Astrocyte (in vitro differentiated cells and primary cell): ENCODE results near the gene SPATA1. TPM values are rescaled to one million over a fixed set of nuclear protein-coding genes. Genes with fewer than 3 reads are reported as not detected.
A peak's percentile ranks its signal among the peaks of the same experiment; 100 is the strongest.

Source experiments
- DNase-seq: peaks from one replicate; pipeline ENCODE4 v3.0.0-alpha.2; 2010; ENCODE audit warnings: low read depth
- FAIRE-seq: peaks from 2 replicates; lab custom pipeline; 2011; peaks lifted over from hg19 to GRCh38; lab: Jason Lieb, UNC
- H2AFZ ChIP-seq: 2 replicates; pipeline ENCODE4 v1.6.0; 2012; ENCODE audit warnings: low read depth, low read length, inconsistent platforms
- H3K27ac ChIP-seq: 2 replicates; pipeline ENCODE4 v1.5.1; 2011; ENCODE audit warnings: low read depth, low read length, inconsistent platforms
- H3K27me3 ChIP-seq: 2 replicates; pipeline ENCODE4 v1.6.0; 2011; ENCODE audit warnings: low read length, inconsistent platforms; ENCODE audit not compliant: insufficient read depth
- H3K36me3 ChIP-seq: 2 replicates; pipeline ENCODE4 v1.5.1; 2011; ENCODE audit warnings: low read length, inconsistent platforms; ENCODE audit not compliant: insufficient read depth
- H3K4me1 ChIP-seq: 2 replicates; pipeline ENCODE4 v1.5.1; 2011; ENCODE audit warnings: low read length, inconsistent platforms; ENCODE audit not compliant: insufficient read depth
- H3K4me2 ChIP-seq: 2 replicates; pipeline ENCODE4 v1.6.0; 2012; ENCODE audit warnings: low read length, inconsistent platforms
- H3K4me3 ChIP-seq: 2 replicates; pipeline ENCODE4 v1.5.1; 2011; ENCODE audit warnings: low read depth, mild to moderate bottlenecking, low read length, inconsistent platforms; ENCODE audit not compliant: insufficient read depth
- H3K79me2 ChIP-seq: 2 replicates; pipeline ENCODE4 v1.6.0; 2012; ENCODE audit warnings: mild to moderate bottlenecking, low read length, inconsistent platforms; ENCODE audit not compliant: insufficient read depth
- H3K9ac ChIP-seq: 2 replicates; pipeline ENCODE4 v1.6.0; 2012; ENCODE audit warnings: mild to moderate bottlenecking, low read length, inconsistent platforms
- H3K9me3 ChIP-seq: 2 replicates; pipeline ENCODE4 v1.5.1; 2012; ENCODE audit warnings: low read depth, mild to moderate bottlenecking, low read length, inconsistent platforms; ENCODE audit not compliant: insufficient read depth
- H4K20me1 ChIP-seq: 2 replicates; pipeline ENCODE4 v1.6.0; 2012; ENCODE audit warnings: low read length, inconsistent platforms; ENCODE audit not compliant: insufficient read depth
- H3K27ac Mint-ChIP-seq: one replicate; pipeline ENCODE4 v1.8.0; 2021; ENCODE audit warnings: mild to moderate bottlenecking, mixed read lengths; ENCODE audit not compliant: unreplicated experiment
- H3K27me3 Mint-ChIP-seq: one replicate; pipeline ENCODE4 v1.8.0; 2021; ENCODE audit warnings: low read depth, mixed read lengths; ENCODE audit not compliant: unreplicated experiment
- H3K36me3 Mint-ChIP-seq: one replicate; pipeline ENCODE4 v1.8.0; 2021; ENCODE audit warnings: low read depth, mixed read lengths; ENCODE audit not compliant: unreplicated experiment
- H3K4me1 Mint-ChIP-seq: one replicate; pipeline ENCODE4 v1.8.0; 2021; ENCODE audit warnings: low read depth, mixed read lengths; ENCODE audit not compliant: unreplicated experiment
- H3K4me3 Mint-ChIP-seq: one replicate; pipeline ENCODE4 v1.8.0; 2021; ENCODE audit warnings: mild to moderate bottlenecking, moderate library complexity, mixed read lengths; ENCODE audit not compliant: unreplicated experiment
- H3K9me3 Mint-ChIP-seq: one replicate; pipeline ENCODE4 v1.8.0; 2021; ENCODE audit warnings: mild to moderate bottlenecking, mixed read lengths; ENCODE audit not compliant: unreplicated experiment
- EZH2 ChIP-seq: IDR thresholded peaks from 2 replicates; pipeline ENCODE4 v1.6.1; 2012; ENCODE audit warnings: mild to moderate bottlenecking, low read length, inconsistent platforms; ENCODE audit not compliant: insufficient read depth
- total RNA-seq: library from RNA; stranded (reverse); gene quantifications from 2 replicates; pipeline ENCODE4 v1.2.1, GENCODE V29; 2021
- TF ChIP-seq, protein P1 (sequence below): IDR thresholded peaks from 2 replicates; pipeline ENCODE4 v1.5.1; 2011; ENCODE audit warnings: low read depth, mild to moderate bottlenecking, inconsistent platforms, low read length, moderate library complexity; ENCODE audit not compliant: insufficient read depth

The SPATA1 gene
- total RNA-seq, 1 donor from 2014 or later: 1.4 TPM

DNA sequence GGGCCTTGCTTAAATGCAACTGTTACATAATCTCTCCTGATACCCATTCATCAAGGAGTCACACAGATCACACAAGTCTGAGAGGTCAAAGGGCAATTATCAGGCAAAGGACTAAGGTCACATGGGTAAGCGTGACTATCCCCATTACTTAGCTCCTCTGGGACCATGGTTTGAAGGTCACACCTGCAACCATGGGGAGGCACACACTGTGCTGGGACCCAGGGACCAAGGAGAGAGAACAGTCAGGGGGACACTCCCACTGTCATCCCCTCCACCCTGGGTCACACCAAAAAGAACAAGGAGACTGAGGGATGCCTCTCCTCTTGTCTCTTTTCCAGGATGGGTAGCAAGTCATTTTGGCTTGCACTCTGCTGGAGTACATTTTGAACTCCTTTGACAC is 99.0 kb downstream of the SPATA1 start:
- Histone ChIP-seq H3K79me2 (no peaks in the 10 kb centered on the region), H3K27ac (no peak overlapping the region), H3K9ac (no peak overlapping the region), H3K4me2 (no peak overlapping the region), H3K4me3 (no peak overlapping the region), H3K4me1 (peaks cover 29% of the 10 kb centered on the region), H2AFZ (no peak overlapping the region), H3K9me3 (no peaks in the 10 kb centered on the region), H4K20me1 (no peaks in the 10 kb centered on the region), H3K36me3 (no peaks in the 10 kb centered on the region), H3K27me3 (no peaks in the 10 kb centered on the region)
- H3K9me3 Mint-ChIP-seq: peaks cover 24% of the 10 kb centered on the region
- no peaks in the 10 kb centered on the region for H3K27me3 Mint-ChIP-seq
- DNase-seq: no peak
- H3K36me3 Mint-ChIP-seq: peaks cover 5% of the 10 kb centered on the region
- no peak for TF ChIP-seq EZH2
- TF ChIP-seq, protein P1, sequence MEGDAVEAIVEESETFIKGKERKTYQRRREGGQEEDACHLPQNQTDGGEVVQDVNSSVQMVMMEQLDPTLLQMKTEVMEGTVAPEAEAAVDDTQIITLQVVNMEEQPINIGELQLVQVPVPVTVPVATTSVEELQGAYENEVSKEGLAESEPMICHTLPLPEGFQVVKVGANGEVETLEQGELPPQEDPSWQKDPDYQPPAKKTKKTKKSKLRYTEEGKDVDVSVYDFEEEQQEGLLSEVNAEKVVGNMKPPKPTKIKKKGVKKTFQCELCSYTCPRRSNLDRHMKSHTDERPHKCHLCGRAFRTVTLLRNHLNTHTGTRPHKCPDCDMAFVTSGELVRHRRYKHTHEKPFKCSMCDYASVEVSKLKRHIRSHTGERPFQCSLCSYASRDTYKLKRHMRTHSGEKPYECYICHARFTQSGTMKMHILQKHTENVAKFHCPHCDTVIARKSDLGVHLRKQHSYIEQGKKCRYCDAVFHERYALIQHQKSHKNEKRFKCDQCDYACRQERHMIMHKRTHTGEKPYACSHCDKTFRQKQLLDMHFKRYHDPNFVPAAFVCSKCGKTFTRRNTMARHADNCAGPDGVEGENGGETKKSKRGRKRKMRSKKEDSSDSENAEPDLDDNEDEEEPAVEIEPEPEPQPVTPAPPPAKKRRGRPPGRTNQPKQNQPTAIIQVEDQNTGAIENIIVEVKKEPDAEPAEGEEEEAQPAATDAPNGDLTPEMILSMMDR: no peak
- no peak overlapping the region for H3K4me3 Mint-ChIP-seq
- peaks cover 26% of the 10 kb centered on the region for H3K4me1 Mint-ChIP-seq
- no peak overlapping the region for H3K27ac Mint-ChIP-seq
- FAIRE-seq: no peak

DNA sequence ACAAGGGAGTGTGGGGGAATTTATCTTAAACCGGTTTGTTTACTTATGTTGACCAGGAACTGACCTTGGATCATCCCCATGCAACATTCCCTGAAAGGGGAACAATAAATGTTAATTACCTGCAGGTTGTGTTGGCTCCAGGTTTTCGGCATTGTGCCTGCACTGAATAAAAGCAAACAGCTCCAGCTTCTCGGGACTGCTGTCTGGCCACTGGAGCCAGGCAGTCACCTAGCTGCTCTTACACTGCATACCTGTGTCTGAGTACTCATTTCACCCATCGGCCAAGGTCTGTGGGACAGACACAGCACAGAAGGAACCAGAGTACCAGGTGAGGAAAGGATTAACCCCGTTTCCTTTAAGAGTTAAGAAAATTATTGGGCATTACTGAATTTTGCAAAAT is 100.8 kb downstream of the SPATA1 start:
- H3K4me1 Mint-ChIP-seq: peaks cover 25% of the 10 kb centered on the region
- H3K27me3 Mint-ChIP-seq: no peaks in the 10 kb centered on the region
- Histone ChIP-seq H3K9me3 (no peaks in the 10 kb centered on the region), H2AFZ (no peak overlapping the region), H3K79me2 (no peaks in the 10 kb centered on the region), H3K4me3 (no peak overlapping the region), H3K27me3 (no peaks in the 10 kb centered on the region), H3K4me2 (no peak overlapping the region), H3K27ac (no peak overlapping the region), H3K9ac (no peak overlapping the region), H3K4me1 (peaks cover 24% of the 10 kb centered on the region), H4K20me1 (no peaks in the 10 kb centered on the region), H3K36me3 (no peaks in the 10 kb centered on the region)
- TF ChIP-seq, protein P1: no peak
- TF ChIP-seq EZH2: no peak
- peaks cover 24% of the 10 kb centered on the region for H3K9me3 Mint-ChIP-seq
- H3K27ac Mint-ChIP-seq: no peak overlapping the region
- no peak overlapping the region for H3K4me3 Mint-ChIP-seq
- no peak for FAIRE-seq
- DNase-seq: no peak
- H3K36me3 Mint-ChIP-seq: peaks cover 5% of the 10 kb centered on the region

DNA sequence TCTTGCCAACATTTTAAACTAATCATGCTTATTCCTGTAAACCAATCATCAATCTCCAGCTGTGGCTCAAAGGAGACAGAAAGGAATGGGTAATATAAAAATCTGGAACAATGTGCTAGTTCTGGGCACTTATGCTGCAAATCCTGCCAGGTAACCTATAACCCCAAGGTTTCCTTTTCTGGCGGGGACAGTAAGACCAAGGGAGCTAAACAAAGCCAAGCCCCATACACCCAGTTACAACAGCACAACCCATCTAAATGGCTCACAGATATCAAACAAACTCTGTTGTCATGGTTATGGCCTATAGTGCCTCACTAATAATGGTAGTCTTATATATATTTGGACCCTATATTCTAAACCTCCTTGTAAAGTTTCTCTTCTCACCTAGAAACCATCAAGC is 104.9 kb downstream of the SPATA1 start:
- no peaks in the 10 kb centered on the region for H3K4me1 ChIP-seq
- H3K4me3 ChIP-seq: no peak overlapping the region
- H3K27me3 Mint-ChIP-seq: no peaks in the 10 kb centered on the region
- H3K36me3 Mint-ChIP-seq: peaks cover 3% of the 10 kb centered on the region
- peaks cover 25% of the 10 kb centered on the region for H3K9me3 Mint-ChIP-seq
- H3K36me3 ChIP-seq: no peaks in the 10 kb centered on the region
- TF ChIP-seq, protein P1: no peak
- no peak for TF ChIP-seq EZH2
- peaks cover 8% of the 10 kb centered on the region for H3K4me1 Mint-ChIP-seq
- no peak overlapping the region for H3K4me2 ChIP-seq
- H4K20me1 ChIP-seq: no peaks in the 10 kb centered on the region
- H2AFZ ChIP-seq: no peak overlapping the region
- peak overlapping the region; percentile 36 for H3K27ac Mint-ChIP-seq
- H3K4me3 Mint-ChIP-seq: no peak overlapping the region
- FAIRE-seq: no peak
- no peaks in the 10 kb centered on the region for H3K79me2 ChIP-seq
- H3K27me3 ChIP-seq: no peaks in the 10 kb centered on the region
- peaks cover 12% of the 10 kb centered on the region for H3K9me3 ChIP-seq
- DNase-seq: peak; percentile 30
- no peak overlapping the region for H3K27ac ChIP-seq
- H3K9ac ChIP-seq: no peak overlapping the region
